HG03196 (cell line): ENCODE data around the gene LSAMP.
"Not testable (repeated sequence)": the region's sequence is repeated elsewhere in the genome, so short reads cannot be mapped to it uniquely, and the experiment has no call there.

Experiments
- ATAC-seq: cut with Tn5 transposase; IDR thresholded peaks from one replicate; pipeline ENCODE4 v1.9.1; 2021; ENCODE audit not compliant: unreplicated experiment

Gene LSAMP

GRCh38 chr3:116124166-116124565 is 321.1 kb downstream of the LSAMP start:
- ATAC-seq, result no peak

DNA sequence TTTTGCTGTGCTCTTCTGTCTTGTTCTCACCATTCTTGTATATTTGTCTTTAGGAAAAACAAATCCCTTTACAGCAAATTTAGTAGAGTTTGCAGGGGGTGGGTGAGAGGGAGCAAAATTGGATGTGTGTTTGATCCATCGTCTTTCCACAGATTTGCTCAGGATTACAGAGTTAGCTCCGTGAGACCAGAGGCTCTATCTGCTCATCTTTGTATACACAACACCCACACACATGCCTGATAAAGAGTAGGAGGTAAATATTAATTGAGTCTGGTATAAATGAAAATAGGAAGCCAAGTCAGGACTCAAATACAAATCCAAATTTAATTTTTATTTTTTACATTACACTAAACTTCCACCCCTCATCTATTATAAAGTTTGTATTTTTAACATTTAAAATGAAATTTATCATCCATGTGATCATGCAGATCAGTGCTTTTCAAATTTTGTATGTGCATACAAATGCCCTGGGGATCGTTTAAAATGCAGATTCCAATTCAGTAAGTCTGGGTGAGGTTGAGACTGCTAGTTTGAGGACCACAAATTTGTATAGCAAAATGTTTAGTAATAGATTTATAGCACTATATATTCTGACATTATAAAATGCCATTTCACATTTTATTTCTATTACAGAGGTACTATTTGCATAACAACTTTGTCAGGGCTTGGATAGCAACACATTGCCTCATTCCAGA is 326.7 kb downstream of the LSAMP start:
- ATAC-seq, result no peak

DNA sequence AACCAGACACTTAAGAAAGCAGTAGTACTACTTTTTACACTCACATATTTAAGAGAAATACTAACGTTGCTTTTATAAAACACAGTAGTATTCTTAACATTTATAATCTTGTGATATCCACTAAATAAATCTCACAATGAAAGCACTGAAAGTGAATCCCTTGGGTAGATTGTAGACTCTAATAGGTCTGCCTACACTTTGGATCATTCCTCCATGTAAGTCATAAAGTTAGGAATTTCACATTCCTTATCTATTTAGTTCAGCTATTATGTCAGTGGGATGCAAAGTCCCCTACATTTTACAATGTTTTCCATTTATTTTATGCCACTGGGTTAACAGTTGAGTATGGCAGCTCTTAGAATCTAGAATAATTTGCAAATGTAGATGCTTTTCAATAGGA is 330.7 kb downstream of the LSAMP start:
- no peak for ATAC-seq

GRCh38 chr3:116112696-116113095 is 332.6 kb downstream of the LSAMP start:
- no peak for ATAC-seq

DNA sequence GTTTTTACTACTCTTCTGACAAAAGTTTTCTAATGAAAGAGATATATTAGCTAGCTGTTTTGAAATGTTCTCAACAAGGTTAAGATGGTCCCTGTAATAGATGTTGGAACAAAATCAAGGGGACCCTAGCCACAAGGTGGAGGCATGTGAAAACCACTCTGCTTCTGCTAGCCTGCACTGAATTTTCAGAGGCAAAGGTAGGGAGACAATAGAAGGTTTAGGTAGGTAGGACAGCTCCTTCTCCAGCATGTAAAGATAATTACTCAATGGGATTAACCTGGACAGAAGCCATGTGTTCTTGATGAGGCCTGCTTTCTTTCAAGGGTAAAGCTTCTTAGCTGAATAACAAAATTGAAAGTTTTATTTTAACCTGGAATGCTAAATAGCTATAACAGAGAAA is 333.5 kb downstream of the LSAMP start:
- no peak for ATAC-seq

GRCh38 chr3:116103868-116104530 is 341.3 kb downstream of the LSAMP start:
- no peak for ATAC-seq

GRCh38 chr3:116102037-116102436 is 343.2 kb downstream of the LSAMP start:
- ATAC-seq, result no peak

DNA sequence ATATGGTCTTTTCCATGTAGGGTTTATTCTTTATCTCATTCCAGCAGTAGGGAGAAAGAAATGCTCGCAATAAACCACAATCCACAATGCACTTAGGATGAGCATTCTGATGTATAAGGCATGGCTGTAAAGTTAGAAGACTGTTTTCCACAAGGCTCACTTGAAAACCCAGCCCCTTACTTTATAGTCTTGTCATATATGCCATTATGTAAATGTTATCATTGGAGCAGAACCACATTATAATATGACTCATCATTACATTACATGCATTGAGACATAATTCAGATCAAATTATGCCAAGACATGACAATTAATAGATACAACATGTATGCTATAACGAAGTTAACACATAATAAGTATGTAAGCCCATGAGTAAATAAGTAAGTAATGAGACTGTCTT is 348.1 kb downstream of the LSAMP start:
- ATAC-seq, result no peak

GRCh38 chr3:116096631-116097030 is 348.7 kb downstream of the LSAMP start:
- ATAC-seq, result no peak

GRCh38 chr3:116093374-116093773 is 351.9 kb downstream of the LSAMP start:
- no peak for ATAC-seq

DNA sequence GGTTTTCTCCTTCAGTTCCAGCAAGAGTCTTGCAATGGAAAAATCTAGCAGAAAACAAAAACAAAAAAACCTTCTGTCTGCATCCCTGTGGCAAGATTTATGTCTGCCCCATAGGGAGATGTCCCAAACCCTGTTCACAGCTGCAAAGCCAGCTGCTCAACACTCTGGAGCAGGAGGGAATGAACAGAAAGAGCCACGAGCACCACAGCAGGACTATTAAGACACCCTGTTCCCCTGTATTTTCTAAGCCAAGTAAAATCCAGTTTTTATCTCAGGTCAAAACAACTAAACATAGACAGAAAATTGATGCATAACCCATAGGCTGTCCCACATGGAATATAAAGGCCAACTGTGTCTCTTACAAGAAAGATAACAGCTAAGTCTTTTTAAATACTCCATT is 357.9 kb downstream of the LSAMP start:
- ATAC-seq, result no peak

DNA sequence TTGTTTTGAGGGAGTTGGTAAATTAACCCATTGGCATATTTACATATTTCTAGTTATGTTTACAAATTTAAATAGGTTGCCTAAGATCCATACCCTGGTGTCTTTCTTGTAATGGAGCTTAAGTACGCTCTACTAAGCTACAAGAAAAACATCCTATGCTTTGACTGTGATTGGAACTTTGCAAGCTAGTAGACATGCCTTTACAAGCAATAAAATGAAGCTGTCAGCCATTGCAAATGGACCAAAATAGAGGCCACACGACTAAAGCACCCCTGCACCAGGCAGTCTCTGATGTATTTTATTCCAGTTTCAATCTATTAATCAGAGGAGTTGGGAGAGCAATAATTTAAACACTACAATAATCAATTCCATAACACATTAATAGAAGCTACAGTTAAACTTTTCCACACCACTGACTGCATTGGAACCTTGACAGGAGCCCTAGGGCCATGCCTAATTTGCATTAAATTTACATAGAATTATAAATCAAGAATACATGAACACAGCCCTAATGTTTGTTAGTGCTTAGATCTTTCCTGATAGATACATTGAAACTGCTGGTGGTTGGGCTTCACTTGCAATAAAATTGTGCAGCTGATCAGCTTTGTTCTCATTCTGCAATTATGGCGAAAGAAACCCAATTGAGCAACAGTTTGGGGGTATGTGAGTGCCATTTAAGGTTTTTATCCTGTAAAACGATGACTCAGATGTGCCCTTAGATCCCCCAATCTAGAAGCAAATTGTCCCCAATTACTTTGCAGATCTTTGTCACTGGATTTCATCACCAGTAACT is 360.1 kb downstream of the LSAMP start:
- ATAC-seq, result no peak

GRCh38 chr3:116083683-116084082 is 361.6 kb downstream of the LSAMP start:
- ATAC-seq, result no peak

DNA sequence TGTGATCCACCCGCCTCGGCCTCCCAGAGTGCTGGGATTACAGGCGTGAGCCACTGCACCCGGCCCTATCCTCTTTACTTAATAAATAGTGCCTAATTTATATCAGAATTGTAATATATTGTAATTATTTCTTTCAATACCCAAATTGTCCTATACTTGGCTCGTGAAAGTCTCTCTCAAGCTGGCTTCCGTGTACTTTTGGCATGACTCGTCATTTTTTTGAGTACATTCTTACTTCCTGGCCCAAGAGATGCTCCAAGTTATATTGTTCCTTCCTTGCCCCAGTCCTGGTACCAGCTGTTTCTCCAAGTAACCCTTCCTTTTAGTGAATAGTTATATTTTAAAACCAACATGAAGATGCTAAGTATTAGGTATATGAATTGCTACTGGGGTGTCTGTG is 366.7 kb downstream of the LSAMP start:
- no peak for ATAC-seq

- ATAC-seq, result no peak
Measured at GRCh38 chr3:116077557-116077956, 367.7 kb downstream of the LSAMP start.

DNA sequence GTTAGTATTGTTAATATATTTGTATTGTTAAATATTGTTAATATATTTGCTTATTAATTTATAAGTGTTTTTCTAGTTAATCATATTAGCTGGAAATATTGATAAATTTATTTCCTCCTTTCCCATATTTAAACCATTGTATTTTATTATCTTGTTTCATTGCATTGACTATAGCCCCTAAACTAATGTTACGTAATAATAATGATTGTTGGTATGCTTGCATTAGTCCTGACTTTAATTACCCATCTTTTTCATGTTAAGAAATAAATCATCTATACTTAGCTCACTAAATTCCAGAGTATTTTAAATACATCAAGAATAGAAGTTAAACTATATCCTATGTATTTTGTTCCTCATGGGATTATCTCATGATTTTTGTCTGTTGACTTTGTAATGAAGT is 368.2 kb downstream of the LSAMP start:
- ATAC-seq, result no peak

DNA sequence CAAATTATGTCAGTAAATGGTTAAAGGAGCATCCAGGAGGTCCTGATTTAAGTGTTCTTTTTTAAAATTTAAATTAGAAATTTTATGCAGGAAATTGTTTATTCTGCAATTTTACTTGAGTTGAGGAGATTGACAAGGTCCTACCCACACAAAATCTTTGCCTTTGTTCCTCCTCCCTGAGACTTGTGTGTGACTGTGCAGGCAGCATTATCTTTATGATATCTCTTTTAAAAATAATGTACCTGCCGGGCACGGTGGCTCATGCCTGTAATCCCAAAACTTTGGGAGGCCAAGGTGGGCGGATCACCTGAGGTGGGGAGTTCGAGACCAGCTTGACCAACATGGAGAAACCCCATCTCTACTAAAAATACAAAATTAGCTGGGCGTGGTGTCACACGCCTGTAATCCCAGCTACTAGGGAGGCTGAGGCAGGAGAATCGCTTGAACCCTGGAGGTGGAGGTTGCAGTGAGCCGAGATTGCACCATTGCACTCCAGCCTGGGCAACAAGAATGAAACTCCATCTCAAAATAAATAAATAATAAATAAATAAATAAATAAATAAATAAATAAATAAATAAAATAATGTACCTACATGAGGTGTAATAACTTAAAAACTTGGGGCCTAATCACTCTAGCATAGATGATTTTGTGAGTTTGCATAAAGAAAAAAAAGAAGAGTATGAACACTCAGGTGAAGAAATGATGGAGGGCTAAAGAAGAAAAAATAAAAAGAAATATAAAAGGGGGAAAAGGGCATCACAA is 374.6 kb downstream of the LSAMP start:
- ATAC-seq, result not testable (repeated sequence)

DNA sequence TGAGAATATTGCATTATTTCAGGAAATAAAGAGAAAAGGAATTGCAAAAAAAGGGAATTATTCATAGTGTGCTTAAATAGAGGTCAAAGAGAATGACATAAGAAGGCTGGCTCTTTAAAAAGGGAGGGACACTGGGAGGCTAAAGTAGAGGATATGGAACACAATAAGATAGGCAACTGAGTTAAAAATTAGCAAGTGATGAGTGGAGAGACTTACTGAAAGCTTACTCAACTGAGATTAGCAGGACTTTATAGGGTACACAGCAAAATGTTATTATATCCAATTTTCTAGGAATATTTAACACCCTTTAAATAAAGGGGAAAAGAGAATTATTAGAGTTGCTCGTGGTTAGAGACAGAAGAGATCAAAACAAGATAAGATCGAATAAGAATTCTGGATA is 375.2 kb downstream of the LSAMP start:
- ATAC-seq, result no peak

DNA sequence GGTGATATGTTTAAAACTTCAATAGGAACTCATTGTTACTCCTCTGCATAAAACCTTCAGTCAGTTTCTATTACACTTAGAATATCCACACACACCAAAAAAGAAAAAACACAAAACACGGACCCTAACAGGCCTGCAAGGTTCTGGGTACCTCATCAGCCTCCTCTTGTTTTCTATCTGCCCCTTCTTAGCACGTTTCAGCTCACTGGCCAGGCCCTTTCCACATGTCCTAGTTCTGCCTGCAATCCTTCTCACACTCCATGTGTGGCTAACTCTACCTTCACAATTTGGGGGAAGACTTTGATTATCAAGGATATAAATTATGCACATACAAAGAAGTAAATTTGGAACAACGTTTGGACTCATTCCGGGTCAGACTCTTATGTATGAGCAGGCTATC is 376.3 kb downstream of the LSAMP start:
- no peak for ATAC-seq

GRCh38 chr3:116067326-116067725 is 378.0 kb downstream of the LSAMP start:
- no peak for ATAC-seq

DNA sequence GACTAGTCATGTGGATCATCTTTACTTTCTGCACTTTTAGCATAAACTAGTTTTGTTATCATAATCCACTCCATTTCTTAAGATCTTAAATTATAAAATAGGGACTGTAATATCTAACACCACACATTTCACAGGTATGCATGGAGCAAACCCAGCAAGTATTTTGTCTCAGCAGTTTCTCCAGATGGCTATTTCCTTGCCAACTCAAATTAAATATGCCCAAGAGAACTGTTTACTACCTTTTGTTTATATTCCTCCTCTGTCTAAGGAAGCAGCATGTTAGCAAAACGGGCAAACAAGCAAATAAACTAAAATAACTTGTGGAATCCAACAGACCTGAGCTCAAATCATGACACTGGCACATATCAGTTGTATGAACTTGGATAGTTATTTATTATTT is 379.8 kb downstream of the LSAMP start:
- ATAC-seq, result no peak
